Astrocyte of the cerebellum (primary cell): ENCODE measurements around the gene ST3GAL5.
A peak's percentile ranks its signal among the peaks of the same experiment; 100 is the strongest.
"Not testable (repeated sequence)": the region's sequence is repeated elsewhere in the genome, so short reads cannot be mapped to it uniquely, and the experiment has no call there.

Experiments used
- DNase-seq: peaks from one replicate; pipeline ENCODE4 v3.0.0-alpha.2; 2011; ENCODE audit warnings: low read depth
- H3K4me3 ChIP-seq: 2 replicates; pipeline ENCODE4 v1.5.1; 2011; ENCODE audit warnings: mild to moderate bottlenecking, low read depth, low read length, moderate library complexity
- in situ Hi-C: cut with HindIII; loops from 2 replicates; pipeline ENCODE4 v1.10.0; 2017; ENCODE audit warnings: low sequenced_read_pairs
- TF ChIP-seq, protein P1 (sequence below): IDR thresholded peaks from 2 replicates; pipeline ENCODE4 v1.5.1; 2012; ENCODE audit warnings: low read length, low read depth, moderate library complexity, mild to moderate bottlenecking; ENCODE audit errors: missing control alignments

Gene ST3GAL5

DNA sequence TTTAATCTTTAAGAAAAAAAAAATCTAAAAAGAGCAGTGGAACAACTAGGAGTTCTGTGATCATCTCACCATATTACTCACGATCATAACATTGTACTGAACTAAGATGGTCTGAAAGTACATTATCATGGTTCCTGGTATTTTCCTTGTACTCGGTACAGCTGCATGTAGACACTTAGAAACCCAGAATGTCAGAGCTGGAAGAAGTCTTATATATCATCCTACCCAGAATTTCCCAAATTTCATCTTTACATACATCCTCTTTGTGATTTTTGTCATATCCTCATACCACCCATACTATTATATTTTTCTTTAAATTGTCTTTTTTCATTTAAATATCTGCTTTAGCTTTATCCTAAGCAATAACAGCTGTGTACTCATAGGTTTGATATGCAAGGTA lies 12.4 kb upstream of the ST3GAL5 start:
- in situ Hi-C loops, result no loop called here
- no peak overlapping the region for H3K4me3 ChIP-seq
- TF ChIP-seq, protein P1, sequence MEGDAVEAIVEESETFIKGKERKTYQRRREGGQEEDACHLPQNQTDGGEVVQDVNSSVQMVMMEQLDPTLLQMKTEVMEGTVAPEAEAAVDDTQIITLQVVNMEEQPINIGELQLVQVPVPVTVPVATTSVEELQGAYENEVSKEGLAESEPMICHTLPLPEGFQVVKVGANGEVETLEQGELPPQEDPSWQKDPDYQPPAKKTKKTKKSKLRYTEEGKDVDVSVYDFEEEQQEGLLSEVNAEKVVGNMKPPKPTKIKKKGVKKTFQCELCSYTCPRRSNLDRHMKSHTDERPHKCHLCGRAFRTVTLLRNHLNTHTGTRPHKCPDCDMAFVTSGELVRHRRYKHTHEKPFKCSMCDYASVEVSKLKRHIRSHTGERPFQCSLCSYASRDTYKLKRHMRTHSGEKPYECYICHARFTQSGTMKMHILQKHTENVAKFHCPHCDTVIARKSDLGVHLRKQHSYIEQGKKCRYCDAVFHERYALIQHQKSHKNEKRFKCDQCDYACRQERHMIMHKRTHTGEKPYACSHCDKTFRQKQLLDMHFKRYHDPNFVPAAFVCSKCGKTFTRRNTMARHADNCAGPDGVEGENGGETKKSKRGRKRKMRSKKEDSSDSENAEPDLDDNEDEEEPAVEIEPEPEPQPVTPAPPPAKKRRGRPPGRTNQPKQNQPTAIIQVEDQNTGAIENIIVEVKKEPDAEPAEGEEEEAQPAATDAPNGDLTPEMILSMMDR, result no peak
- DNase-seq, result no peak

DNA sequence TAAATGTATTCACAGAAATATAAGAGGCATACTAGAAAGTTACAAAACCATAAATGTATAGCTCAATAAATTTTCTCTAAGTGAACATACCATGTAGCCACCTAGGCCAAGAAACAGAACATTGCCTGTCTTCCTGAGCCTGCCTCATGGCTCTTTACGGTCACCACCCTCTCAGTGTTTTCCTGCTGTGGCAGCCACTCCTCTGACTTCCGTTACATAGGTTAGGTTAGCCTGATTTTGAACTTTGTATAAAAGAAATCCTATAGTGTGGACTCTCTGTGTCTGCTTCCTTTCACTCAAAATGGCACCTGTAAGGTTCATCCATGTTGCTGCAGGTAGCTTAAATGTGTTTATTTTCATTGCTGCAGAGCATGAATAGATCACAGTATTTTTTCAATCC lies 11.6 kb upstream of the ST3GAL5 start:
- DNase-seq, result no peak
- no peak overlapping the region for H3K4me3 ChIP-seq
- in situ Hi-C loops, result no loop called here
- TF ChIP-seq, protein P1, result no peak

DNA sequence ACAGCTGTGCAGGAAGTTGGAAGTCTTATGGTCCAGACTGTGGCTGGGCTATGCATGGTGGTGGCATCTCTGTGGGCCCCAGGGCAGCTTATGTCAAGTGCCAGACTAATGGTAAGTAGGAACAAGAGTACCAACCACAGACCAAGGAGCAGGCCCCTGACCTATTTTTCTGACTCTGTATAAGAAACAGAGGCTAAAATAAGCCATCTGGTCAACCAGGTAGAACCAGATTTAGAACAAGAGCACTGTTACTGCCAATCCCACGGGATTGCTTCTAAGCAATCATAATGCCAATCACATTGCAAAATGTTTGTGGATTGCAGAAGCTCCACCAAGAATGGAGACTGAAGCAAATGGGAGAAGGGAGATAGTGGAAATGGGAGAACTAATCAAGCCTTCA lies 11.1 kb upstream of the ST3GAL5 start:
- no peak overlapping the region for H3K4me3 ChIP-seq
- in situ Hi-C loops, result no loop called here
- no peak for DNase-seq
- TF ChIP-seq, protein P1, result no peak

DNA sequence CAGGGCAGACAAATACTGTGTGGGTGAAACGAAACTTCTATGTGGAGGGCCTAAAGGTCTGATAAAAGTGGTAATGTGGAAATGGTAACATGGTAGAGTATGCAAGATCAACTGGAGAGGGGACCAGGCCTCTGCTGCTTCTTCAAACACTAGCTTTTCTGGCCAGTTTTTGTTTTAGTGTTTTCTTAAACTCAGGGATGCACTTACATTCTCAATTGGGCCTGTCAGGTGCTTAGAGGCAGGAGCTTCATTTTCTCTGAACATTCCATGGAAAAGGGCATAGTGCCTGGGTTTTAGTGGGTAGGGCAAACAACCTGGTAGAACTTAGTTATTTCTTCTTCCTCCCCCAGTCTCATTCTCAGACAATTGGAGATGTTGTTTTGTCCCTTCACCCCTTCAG lies 10.5 kb upstream of the ST3GAL5 start:
- in situ Hi-C loops, result no loop called here
- H3K4me3 ChIP-seq, result no peak overlapping the region
- no peak for DNase-seq
- TF ChIP-seq, protein P1, result no peak

DNA sequence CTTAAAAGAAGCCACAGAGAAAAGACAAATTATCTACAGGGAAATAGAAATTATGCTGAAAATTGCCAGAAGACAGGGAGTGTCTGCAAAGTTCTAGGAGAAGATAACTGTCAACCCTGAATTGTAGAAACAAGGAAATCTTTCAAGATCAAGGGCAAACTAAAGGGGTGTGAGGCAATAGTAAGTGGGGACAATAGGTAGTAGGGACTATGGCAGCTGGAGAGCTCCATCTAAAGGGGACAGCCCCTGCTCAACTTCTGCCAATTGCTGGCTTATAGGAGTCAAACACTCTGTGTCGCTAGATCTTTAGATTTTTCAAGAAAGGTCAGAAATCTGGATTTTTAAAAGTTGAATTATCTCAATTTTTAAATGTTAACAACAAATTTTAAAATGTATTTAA lies 10.1 kb upstream of the ST3GAL5 start:
- DNase-seq, result no peak
- no peak overlapping the region for H3K4me3 ChIP-seq
- TF ChIP-seq, protein P1, result no peak
- in situ Hi-C loops, result no loop called here

DNA sequence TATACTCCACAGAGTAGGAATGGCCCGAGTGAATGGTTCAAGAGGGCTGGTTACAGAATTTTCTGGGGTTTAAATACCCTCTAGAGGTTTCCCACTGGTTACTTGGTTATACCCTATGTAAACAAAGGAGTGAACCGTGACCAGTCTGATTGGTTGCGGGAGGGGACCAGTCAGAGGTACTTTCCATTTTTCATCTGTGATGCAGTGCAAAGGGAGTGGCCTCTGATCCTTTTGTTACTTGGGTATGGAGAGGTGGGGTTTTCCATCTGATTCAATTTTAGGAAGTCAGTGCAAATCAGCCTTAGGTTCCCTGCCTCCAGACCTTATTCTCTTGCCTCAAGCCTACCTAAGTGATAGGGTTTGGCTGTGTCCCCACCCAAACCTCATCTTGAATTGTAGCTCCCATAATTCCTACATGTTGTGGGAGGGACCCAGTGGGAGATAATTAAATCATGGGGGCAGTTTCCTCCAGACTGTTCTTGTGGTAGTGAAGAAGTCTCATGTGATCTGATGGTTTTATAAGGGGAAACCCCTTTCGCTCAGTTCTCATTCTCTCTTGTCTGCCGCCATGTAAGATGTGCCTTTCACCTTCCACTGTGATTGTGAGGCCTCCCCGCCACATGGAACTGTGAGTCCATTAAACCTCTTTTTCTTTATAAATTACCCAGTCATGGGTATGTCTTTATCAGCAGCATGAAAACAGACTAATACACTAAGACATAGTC lies 5.9 kb upstream of the ST3GAL5 start:
- in situ Hi-C loops, DNase-seq: not testable (repeated sequence)

DNA sequence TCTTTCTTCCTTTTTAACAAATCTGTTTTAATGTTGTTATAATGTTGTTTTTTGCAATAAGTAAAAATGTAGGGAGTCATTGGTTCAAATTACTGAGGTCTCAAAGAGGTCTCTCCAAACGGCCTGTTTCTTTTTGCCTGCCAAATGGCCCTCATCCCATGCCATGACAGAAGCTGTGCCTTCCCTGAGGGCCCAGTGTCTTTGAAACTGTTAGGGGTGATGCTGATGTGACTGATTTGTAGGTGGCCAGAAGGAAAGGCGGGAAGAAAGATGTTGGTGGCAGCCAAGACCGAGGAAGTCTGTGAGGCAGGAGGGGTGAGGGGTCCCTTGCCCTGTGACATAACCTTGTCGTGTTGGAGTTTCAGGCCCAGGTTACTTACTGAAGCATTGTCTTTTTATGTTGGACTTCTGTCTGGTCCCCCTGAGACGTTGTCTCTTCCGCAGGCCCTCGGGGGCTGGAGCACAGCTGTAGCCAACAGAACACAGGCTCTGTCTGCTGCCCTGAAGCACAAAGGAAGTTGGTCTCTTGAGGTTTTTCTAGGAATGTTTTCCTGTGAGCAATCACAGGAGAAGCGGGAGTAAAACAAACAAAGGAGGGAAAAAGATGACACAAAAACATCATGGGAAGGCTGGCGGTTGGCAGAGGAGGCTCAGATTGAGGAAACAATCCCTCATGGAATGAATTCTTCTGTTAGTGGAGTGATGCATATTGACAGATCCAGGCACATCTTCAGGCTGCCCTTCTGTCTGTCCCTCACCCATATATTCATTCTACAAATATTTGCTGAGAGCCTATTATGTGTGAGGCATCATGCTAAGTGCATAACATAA lies 4.9 kb upstream of the ST3GAL5 start:
- TF ChIP-seq, protein P1, result no peak
- peak; percentile 61 for DNase-seq

More for the DNA sequence above, 5.9 kb upstream of the ST3GAL5 start:
- not testable (repeated sequence) for H3K4me3 ChIP-seq

More for the DNA sequence above, 4.9 kb upstream of the ST3GAL5 start:
- in situ Hi-C loops, result no loop called here
- no peak overlapping the region for H3K4me3 ChIP-seq
